ENCODE measurements around the gene ZFPM1.
"Not testable (repeated sequence)": the region's sequence is repeated elsewhere in the genome, so short reads cannot be mapped to it uniquely, and the experiment has no call there.

The ZFPM1 gene

GRCh38 chr16:88464447-88465318 lies 11.6 kb downstream of the ZFPM1 start:
- DNase-seq (ENCODE audit: low read depth in 2 of 2): no peak

- DNase-seq (ENCODE audit: low read depth in 2 of 2): no peak
Observed at GRCh38 chr16:88465387-88465983, 12.4 kb downstream of the ZFPM1 start.

- no peak for DNase-seq (ENCODE audit: low read depth in 2 of 2)
Observed at GRCh38 chr16:88466175-88466862, 13.2 kb downstream of the ZFPM1 start.

- no peak for DNase-seq (ENCODE audit: low read depth in 2 of 2)
Observed at GRCh38 chr16:88466949-88467348, 13.9 kb downstream of the ZFPM1 start.

GRCh38 chr16:88467541-88467944 lies 14.5 kb downstream of the ZFPM1 start:
- DNase-seq (ENCODE audit: low read depth in 2 of 2): no peak

- DNase-seq (ENCODE audit: low read depth in 2 of 2): no peak
Observed at GRCh38 chr16:88468275-88469129, 15.4 kb downstream of the ZFPM1 start.

GRCh38 chr16:88469615-88470395 lies 16.7 kb downstream of the ZFPM1 start:
- DNase-seq (ENCODE audit: low read depth in 2 of 2): no peak

GRCh38 chr16:88470396-88470680 lies 17.3 kb downstream of the ZFPM1 start:
- DNase-seq (ENCODE audit: low read depth in 2 of 2): not testable (repeated sequence)

- not testable (repeated sequence) for DNase-seq (ENCODE audit: low read depth in 2 of 2)
Observed at GRCh38 chr16:88470696-88471095, 17.6 kb downstream of the ZFPM1 start.

- no peak for DNase-seq (ENCODE audit: low read depth in 2 of 2)
Observed at GRCh38 chr16:88471115-88471514, 18.0 kb downstream of the ZFPM1 start.

GRCh38 chr16:88471575-88471974 lies 18.5 kb downstream of the ZFPM1 start:
- DNase-seq (ENCODE audit: low read depth in 2 of 2): no peak

GRCh38 chr16:88472069-88472468 lies 19.0 kb downstream of the ZFPM1 start:
- DNase-seq (ENCODE audit: low read depth in 2 of 2): no peak

- no peak for DNase-seq (ENCODE audit: low read depth in 2 of 2)
Observed at GRCh38 chr16:88472637-88473205, 19.6 kb downstream of the ZFPM1 start.

- no peak for DNase-seq (ENCODE audit: low read depth in 2 of 2)
Observed at GRCh38 chr16:88473666-88474534, 20.8 kb downstream of the ZFPM1 start.

GRCh38 chr16:88475037-88475436 lies 22.0 kb downstream of the ZFPM1 start:
- DNase-seq (ENCODE audit: low read depth in 2 of 2): no peak

GRCh38 chr16:88476203-88476602 lies 23.1 kb downstream of the ZFPM1 start:
- no peak for DNase-seq (ENCODE audit: low read depth in 2 of 2)

GRCh38 chr16:88476817-88477397 lies 23.8 kb downstream of the ZFPM1 start:
- no peak for DNase-seq (ENCODE audit: low read depth in 2 of 2)

- DNase-seq (ENCODE audit: low read depth in 2 of 2): no peak
Observed at GRCh38 chr16:88477631-88478519, 24.8 kb downstream of the ZFPM1 start.
